Hepatic stellate cell (primary cell): ENCODE data around the gene ZBTB8A.

Experiments used
- DNase-seq: peaks from one replicate; pipeline ENCODE4 v3.0.0; 2011; ENCODE audit warnings: low spot score

The ZBTB8A gene

GRCh38 chr1:32652244-32652962 is 113.2 kb downstream of the ZBTB8A start:
- no peak for DNase-seq
